PC-9 (cell line): ENCODE data around the gene BUB1B.

Experiments used
- CTCF ChIP-seq: fragments of 200-600 bp; sonication (generic); conservative IDR thresholded peaks from 2 replicates; pipeline ENCODE4 v1.6.1; 2017; ENCODE audit warnings: mixed run types, antibody characterized with exemption, mild to moderate bottlenecking, moderate library complexity
- EZH2 ChIP-seq: fragments of 200-600 bp; sonication (generic); IDR thresholded peaks from 2 replicates; pipeline ENCODE4 v1.8.0; 2017; ENCODE audit warnings: antibody characterized with exemption, low read depth

GRCh38 chr15:40192942-40193341, 32.1 kb downstream of the BUB1B start:
- TF ChIP-seq EZH2 (no peak), CTCF (no peak)
